A549 (cell line): ENCODE data around the gene MAP2K6. TPM values are rescaled to one million over a fixed set of nuclear protein-coding genes. Genes with fewer than 3 reads are reported as not detected.

Experiments
- ATAC-seq, 2 experiments: fragments of 200-7000 bp in 1 of 2; fragments of >200 bp in 1 of 2; cut with Nextera tagmentation in 1 of 2; cut with Tn5 transposase in 1 of 2; 3 replicates each; pipeline versions ENCODE4 v1.8.0 to v1.9.1; 2018 to 2020; ENCODE audit warnings: mild to moderate bottlenecking in 1 of 2, moderate library complexity in 1 of 2
- CTCF ChIA-PET: fragments of 300-600 bp; sonication (Branson Sonifier 250); formaldehyde crosslinking; extraction: SDS; loops from one replicate; lab custom pipeline; 2021; ENCODE audit warnings: antibody characterized with exemption, inconsistent platforms; lab: Yijun Ruan, JAX
- POLR2A ChIA-PET: fragments of 350-600 bp; formaldehyde crosslinking; extraction: SDS; loops from one replicate; lab custom pipeline; 2021; ENCODE audit warnings: antibody characterized with exemption, inconsistent platforms; lab: Yijun Ruan, JAX
- DNase-seq, 2 experiments: peaks; one replicate each; pipeline versions ENCODE4 v3.0.0 to v3.0.0-alpha.2; 2011 to 2016; ENCODE audit warnings: low read depth in 1 of 2, low spot score in 1 of 2
- FAIRE-seq: peaks from 2 replicates; lab custom pipeline; 2011; peaks lifted over from hg19 to GRCh38; lab: Jason Lieb, UNC
- H3K27ac ChIP-seq, 2 experiments: fragments of >200 bp; sonication (Bioruptor Twin); formaldehyde crosslinking; 3 replicates each; pipeline ENCODE4 v1.5.1; 2016 to 2017
- H3K4me1 ChIP-seq: fragments of >200 bp; sonication (Bioruptor Twin); formaldehyde crosslinking; 3 replicates; pipeline ENCODE4 v1.6.1; 2016
- H3K4me2 ChIP-seq: fragments of >200 bp; sonication (Bioruptor Twin); formaldehyde crosslinking; 3 replicates; pipeline ENCODE4 v1.6.1; 2016
- H3K4me3 ChIP-seq: fragments of >200 bp; sonication (Bioruptor Twin); formaldehyde crosslinking; 3 replicates; pipeline ENCODE4 v1.5.1; 2016
- H3K9me3 ChIP-seq: fragments of >200 bp; sonication (Bioruptor Twin); formaldehyde crosslinking; 3 replicates; pipeline ENCODE4 v1.6.1; 2016
- CEBPB ChIP-seq, 2 experiments: fragments of >200 bp in 1 of 2; sonication (Bioruptor Twin) in 1 of 2; formaldehyde crosslinking in 1 of 2; IDR thresholded peaks; 2 replicates each; pipeline ENCODE4 v1.6.1; 2012 to 2016
- ELK1 ChIP-seq: fragments of 150-350 bp; IDR thresholded peaks from 2 replicates; pipeline ENCODE4 v1.6.1; 2014; ENCODE audit warnings: low read depth, mild to moderate bottlenecking, low read length
- ESRRA ChIP-seq: fragments of 150-350 bp; IDR thresholded peaks from 2 replicates; pipeline ENCODE4 v1.6.1; 2014; ENCODE audit warnings: mild to moderate bottlenecking, low read length, borderline replicate concordance
- HEYL ChIP-seq: fragments of 250-450 bp; sonication (Bioruptor Pico); IDR thresholded peaks from 2 replicates; pipeline ENCODE4 v1.8.0; 2021; ENCODE audit warnings: mild to moderate bottlenecking, moderate library complexity
- HOXA7 ChIP-seq: fragments of 250-450 bp; sonication (Bioruptor Pico); IDR thresholded peaks from 2 replicates; pipeline ENCODE4 v1.5.0; 2020; ENCODE audit warnings: mild to moderate bottlenecking, moderate library complexity
- KDM5A ChIP-seq: fragments of 200-600 bp; sonication (generic); IDR thresholded peaks from 2 replicates; pipeline ENCODE4 v1.6.1; 2016; ENCODE audit warnings: antibody characterized with exemption, mild to moderate bottlenecking
- MAFK ChIP-seq: fragments of 450-650 bp; IDR thresholded peaks from 2 replicates; pipeline ENCODE4 v1.6.1; 2014; ENCODE audit not compliant: partially characterized antibody
- MYC ChIP-seq: IDR thresholded peaks from 2 replicates; pipeline ENCODE4 v1.6.1; 2012; ENCODE audit warnings: mild to moderate bottlenecking, inconsistent platforms, low read length, improper control_type of control experiment, borderline replicate concordance
- RAD21 ChIP-seq, 2 experiments: fragments of >200 bp in 1 of 2; sonication (Bioruptor Twin) in 1 of 2; formaldehyde crosslinking in 1 of 2; IDR thresholded peaks in 1 of 2; conservative IDR thresholded peaks in 1 of 2; 2 replicates in 1 of 2; 3 replicates in 1 of 2; pipeline ENCODE4 v1.6.1; 2012 to 2018; ENCODE audit warnings: inconsistent platforms in 1 of 2
- RARB ChIP-seq: fragments of 250-450 bp; sonication (Bioruptor Pico); IDR thresholded peaks from 2 replicates; pipeline ENCODE4 v1.8.0; 2021; ENCODE audit warnings: mild to moderate bottlenecking, moderate library complexity
- REST ChIP-seq: fragments of 200-600 bp; sonication (generic); IDR thresholded peaks from 2 replicates; pipeline ENCODE4 v1.6.1; 2016; ENCODE audit warnings: antibody characterized with exemption, mild to moderate bottlenecking, moderate library complexity
- RFX5 ChIP-seq: fragments of 450-650 bp; IDR thresholded peaks from 2 replicates; pipeline ENCODE4 v1.7.1; 2014; ENCODE audit warnings: antibody characterized with exemption, mild to moderate bottlenecking, moderate library complexity
- SMC3 ChIP-seq: fragments of >200 bp; sonication (Bioruptor Twin); formaldehyde crosslinking; IDR thresholded peaks from 3 replicates; pipeline ENCODE4 v1.6.1; 2018; ENCODE audit warnings: inconsistent platforms
- SREBF2 ChIP-seq: fragments of 450-650 bp; IDR thresholded peaks from 2 replicates; pipeline ENCODE4 v1.6.1; 2014; ENCODE audit warnings: mild to moderate bottlenecking, moderate library complexity
- TFCP2L1 ChIP-seq: fragments of 250-450 bp; sonication (Bioruptor Pico); IDR thresholded peaks from 2 replicates; pipeline ENCODE4 v1.5.0; 2021; ENCODE audit warnings: mild to moderate bottlenecking
- USF2 ChIP-seq: fragments of 450-650 bp; IDR thresholded peaks from 2 replicates; pipeline ENCODE4 v1.6.1; 2014; ENCODE audit warnings: antibody characterized with exemption
- WGBS: methylation state at CpG from one replicate; pipeline ENCODE4 v1.1.6; 2017; ENCODE audit errors: missing lambda C conversion rate; 5-methylcytosine and 5-hydroxymethylcytosine counted together
- polyA plus RNA-seq, 4 experiments: library from polyadenylated mRNA; depleted of rRNA in 3 of 4; stranded (reverse); fragments of >200 nt; fragmentation: RNase III in 1 of 4; extraction: RNeasy Plus Mini Kit Qiagen cat#74134 plus additional on column Dnase treatment in 1 of 4; gene quantifications; 2 replicates in 3 of 4; 3 replicates in 1 of 4; pipeline ENCODE4 v1.2.3, GENCODE V29; 2011 to 2017
- TF ChIP-seq, protein P1 (sequence below): fragments of >200 bp; sonication (Bioruptor Twin); formaldehyde crosslinking; IDR thresholded peaks from 3 replicates; pipeline ENCODE4 v1.6.1; 2016
- TF ChIP-seq, protein P2 (sequence below): fragments of 250-450 bp; sonication (Bioruptor Pico); IDR thresholded peaks from 2 replicates; pipeline ENCODE4 v1.5.0; 2021; ENCODE audit warnings: mild to moderate bottlenecking, moderate library complexity, borderline replicate concordance

MAP2K6 gene
- polyA plus RNA-seq, 2 of the 4 experiments (the other 2 are of a cell fraction): 20.2 to 20.7 TPM

DNA sequence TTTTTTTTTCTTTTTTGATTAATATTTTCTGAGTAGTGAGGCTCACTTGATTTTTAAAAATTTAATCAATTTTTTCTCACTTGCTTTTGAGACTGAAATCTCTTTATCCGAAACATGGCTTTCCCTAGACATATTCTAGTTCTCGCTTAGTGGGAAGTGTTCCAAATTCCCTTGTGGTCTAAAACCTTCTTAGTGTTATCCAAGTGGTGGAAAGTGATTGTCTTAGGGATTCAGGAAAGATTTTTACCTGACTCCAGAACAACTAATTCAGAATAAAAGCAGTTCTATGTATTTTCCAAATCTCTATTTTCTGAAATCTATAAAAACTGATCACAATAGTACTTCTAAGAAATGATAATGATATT is 178.8 kb downstream of the MAP2K6 start:
- Histone ChIP-seq H3K4me3 (no peak overlapping the region), H3K4me1 (peaks cover 11% of the 10 kb centered on the region; the same call in 1 of the 3 replicates), H3K27ac (no peak overlapping the region), H3K4me2 (0 out of 3 replicates have a peak overlapping the region, but pooled peaks have one; percentile 15), H3K9me3 (no peaks in the 10 kb centered on the region)
- 78% methylated on average over 2 of the region's 2 CpGs for WGBS
- CTCF ChIA-PET: interaction anchor here (2.2 to 4.0 kb wide), 2 partner anchors 14 to 16 kb away, joined by 7 to 13 read pairs; no protein-coding TSS in a partner anchor
- ATAC-seq (no peak), DNase-seq (no peak), FAIRE-seq (no peak)
- POLR2A ChIA-PET: no interaction called here
- no peak for TF ChIP-seq RARB
- no peak for TF ChIP-seq SMC3
- TF ChIP-seq, protein P1, sequence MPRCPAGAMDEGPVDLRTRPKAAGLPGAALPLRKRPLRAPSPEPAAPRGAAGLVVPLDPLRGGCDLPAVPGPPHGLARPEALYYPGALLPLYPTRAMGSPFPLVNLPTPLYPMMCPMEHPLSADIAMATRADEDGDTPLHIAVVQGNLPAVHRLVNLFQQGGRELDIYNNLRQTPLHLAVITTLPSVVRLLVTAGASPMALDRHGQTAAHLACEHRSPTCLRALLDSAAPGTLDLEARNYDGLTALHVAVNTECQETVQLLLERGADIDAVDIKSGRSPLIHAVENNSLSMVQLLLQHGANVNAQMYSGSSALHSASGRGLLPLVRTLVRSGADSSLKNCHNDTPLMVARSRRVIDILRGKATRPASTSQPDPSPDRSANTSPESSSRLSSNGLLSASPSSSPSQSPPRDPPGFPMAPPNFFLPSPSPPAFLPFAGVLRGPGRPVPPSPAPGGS: no peak
- no peak for TF ChIP-seq USF2
- no peak for TF ChIP-seq CEBPB (IDR thresholded peaks at IDR 0.05)
- no peak for TF ChIP-seq ELK1

- CTCF ChIA-PET: interaction anchor here (0.8 to 4.0 kb wide), 4 partner anchors 13 to 25 kb away, joined by 3 to 13 read pairs (median 5); no protein-coding TSS in a partner anchor
- peak; percentile 18 for FAIRE-seq
- no peak for ATAC-seq
- no peak for DNase-seq
- Histone ChIP-seq H3K9me3 (no peaks in the 10 kb centered on the region), H3K4me3 (no peak overlapping the region), H3K27ac (no peak overlapping the region)
- WGBS: 81% methylated on average over 2 of the region's 2 CpGs
- TF ChIP-seq, protein P2, sequence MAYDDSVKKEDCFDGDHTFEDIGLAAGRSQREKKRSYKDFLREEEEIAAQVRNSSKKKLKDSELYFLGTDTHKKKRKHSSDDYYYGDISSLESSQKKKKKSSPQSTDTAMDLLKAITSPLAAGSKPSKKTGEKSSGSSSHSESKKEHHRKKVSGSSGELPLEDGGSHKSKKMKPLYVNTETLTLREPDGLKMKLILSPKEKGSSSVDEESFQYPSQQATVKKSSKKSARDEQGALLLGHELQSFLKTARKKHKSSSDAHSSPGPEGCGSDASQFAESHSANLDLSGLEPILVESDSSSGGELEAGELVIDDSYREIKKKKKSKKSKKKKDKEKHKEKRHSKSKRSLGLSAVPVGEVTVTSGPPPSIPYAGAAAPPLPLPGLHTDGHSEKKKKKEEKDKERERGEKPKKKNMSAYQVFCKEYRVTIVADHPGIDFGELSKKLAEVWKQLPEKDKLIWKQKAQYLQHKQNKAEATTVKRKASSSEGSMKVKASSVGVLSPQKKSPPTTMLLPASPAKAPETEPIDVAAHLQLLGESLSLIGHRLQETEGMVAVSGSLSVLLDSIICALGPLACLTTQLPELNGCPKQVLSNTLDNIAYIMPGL: no peak
- TF ChIP-seq HOXA7: no peak
- TF ChIP-seq HEYL: no peak
- TF ChIP-seq ELK1: no peak
- no peak for TF ChIP-seq REST
- no peak for TF ChIP-seq KDM5A
- TF ChIP-seq TFCP2L1: no peak
- no peak for TF ChIP-seq MAFK
- TF ChIP-seq MYC: no peak
- TF ChIP-seq RFX5: no peak
- no peak for TF ChIP-seq ESRRA
- TF ChIP-seq SREBF2: no peak
- TF ChIP-seq RAD21 (conservative IDR thresholded peaks at IDR 0.05 in 1 of 2, IDR thresholded peaks at IDR 0.05 in 1 of 2): no peak
- TF ChIP-seq, all 56 proteins: peak for 0
- POLR2A ChIA-PET: no interaction called here
- Histone ChIP-seq H3K4me1 (peaks cover 10% of the 10 kb centered on the region; the same call in 1 of the 3 replicates), H3K4me2 (no peak overlapping the region)
Observed at GRCh38 chr17:69593716-69594115, 179.2 kb downstream of the MAP2K6 start.
